ENCODE measurements around the gene SERAC1. TPM values are rescaled to one million over a fixed set of nuclear protein-coding genes. Genes with fewer than 3 reads are reported as not detected.

Gene SERAC1
- total RNA-seq, 2 experiments from 2014 or later = 5.1 to 6.3 TPM

GRCh38 chr6:158076548-158076947 lies 91.5 kb downstream of the SERAC1 start:
- no peaks in the 10 kb centered on the region for H3K9me3 Mint-ChIP-seq (ENCODE audit: low read depth)
- no peak for ATAC-seq
- peaks cover 12% of the 10 kb centered on the region for H3K4me1 Mint-ChIP-seq
- H3K27me3 Mint-ChIP-seq = no peaks in the 10 kb centered on the region
- DNase-seq = no peak
- H3K27ac Mint-ChIP-seq = no peak overlapping the region
- CTCF ChIA-PET = interaction anchor here (1.0 to 1.8 kb wide), 4 partner anchors 11 to 112 kb away, joined by 3 to 6 read pairs (median 3); no protein-coding TSS in a partner anchor
- H3K36me3 Mint-ChIP-seq = peaks cover 41% of the 10 kb centered on the region
- no peak overlapping the region for H3K4me3 Mint-ChIP-seq

- CTCF ChIA-PET = interaction anchor here (1.2 to 5.4 kb wide), 6 partner anchors 10 to 317 kb away, joined by 3 to 39 read pairs (median 8); partner anchors contain the start of gene SYNJ2
- H3K9me3 Mint-ChIP-seq (ENCODE audit: low read depth) = no peaks in the 10 kb centered on the region
- H3K36me3 Mint-ChIP-seq = peaks cover 37% of the 10 kb centered on the region
- peak overlapping the region; percentile 23 for H3K27ac Mint-ChIP-seq
- no peaks in the 10 kb centered on the region for H3K27me3 Mint-ChIP-seq
- DNase-seq (no peak), ATAC-seq (no peak)
- H3K4me1 Mint-ChIP-seq = peaks cover 25% of the 10 kb centered on the region
- H3K4me3 Mint-ChIP-seq = no peak overlapping the region
Measured at GRCh38 chr6:158073776-158074175, 94.3 kb downstream of the SERAC1 start.

GRCh38 chr6:158072083-158072721 lies 95.9 kb downstream of the SERAC1 start:
- CTCF ChIA-PET = interaction anchor here (0.7 to 5.4 kb wide), 48 partner anchors 8 to 798 kb away, joined by 3 to 39 read pairs (median 4); partner anchors contain the start of gene SYNJ2
- Mint-ChIP-seq H3K36me3 (peaks cover 34% of the 10 kb centered on the region), H3K27me3 (no peaks in the 10 kb centered on the region), H3K9me3 (ENCODE audit: low read depth) (no peaks in the 10 kb centered on the region), H3K4me1 (peaks cover 40% of the 10 kb centered on the region), H3K27ac (peak overlapping the region; percentile 79), H3K4me3 (no peak overlapping the region)
- peak; percentile 82 for DNase-seq
- peak; percentile 74 for ATAC-seq

GRCh38 chr6:158071121-158072082 lies 96.7 kb downstream of the SERAC1 start:
- CTCF ChIA-PET = interaction anchor here (0.6 to 5.4 kb wide), 40 partner anchors 7 to 798 kb away, joined by 3 to 39 read pairs (median 4); partner anchors contain the start of gene SYNJ2
- peaks cover 43% of the 10 kb centered on the region for H3K4me1 Mint-ChIP-seq
- H3K36me3 Mint-ChIP-seq = peaks cover 34% of the 10 kb centered on the region
- peak overlapping the region; percentile 79 for H3K27ac Mint-ChIP-seq
- no peaks in the 10 kb centered on the region for H3K9me3 Mint-ChIP-seq (ENCODE audit: low read depth)
- no peak overlapping the region for H3K4me3 Mint-ChIP-seq
- H3K27me3 Mint-ChIP-seq = no peaks in the 10 kb centered on the region
- DNase-seq = no peak
- peak; percentile 18 for ATAC-seq

DNA sequence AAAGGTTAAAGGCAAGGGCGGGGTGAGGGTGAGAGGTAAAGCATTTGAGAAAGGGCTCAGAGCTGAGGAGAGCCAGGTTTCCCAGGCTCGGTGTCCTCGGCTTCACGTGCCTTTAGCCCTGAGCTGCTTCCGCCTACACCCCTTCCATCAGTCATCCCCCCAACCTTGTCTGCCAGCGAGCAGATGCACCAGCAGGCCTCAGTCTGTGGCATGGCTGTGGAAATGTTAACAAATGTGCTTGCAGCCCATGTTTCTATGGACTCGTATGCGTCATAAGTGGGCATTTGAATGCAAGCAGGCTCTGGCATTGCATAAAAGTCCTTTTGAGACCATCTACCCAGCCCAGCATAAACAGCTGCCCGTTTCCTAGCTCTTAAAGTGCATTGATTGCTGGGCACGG lies 97.5 kb downstream of the SERAC1 start:
- no peaks in the 10 kb centered on the region for H3K9me3 Mint-ChIP-seq (ENCODE audit: low read depth)
- peaks cover 51% of the 10 kb centered on the region for H3K4me1 Mint-ChIP-seq
- H3K27me3 Mint-ChIP-seq = no peaks in the 10 kb centered on the region
- ATAC-seq (no peak), DNase-seq (no peak)
- CTCF ChIA-PET = interaction anchor here (1.1 to 5.4 kb wide), 6 partner anchors 9 to 313 kb away, joined by 3 to 39 read pairs (median 8); no protein-coding TSS in a partner anchor
- H3K4me3 Mint-ChIP-seq = no peak overlapping the region
- H3K36me3 Mint-ChIP-seq = peaks cover 31% of the 10 kb centered on the region
- H3K27ac Mint-ChIP-seq = no peak overlapping the region

GRCh38 chr6:158069800-158070195 lies 98.3 kb downstream of the SERAC1 start:
- peaks cover 28% of the 10 kb centered on the region for H3K36me3 Mint-ChIP-seq
- no peak overlapping the region for H3K27ac Mint-ChIP-seq
- CTCF ChIA-PET = interaction anchor here (1.0 to 5.4 kb wide), 7 partner anchors 8 to 312 kb away, joined by 4 to 39 read pairs (median 5); no protein-coding TSS in a partner anchor
- peaks cover 51% of the 10 kb centered on the region for H3K4me1 Mint-ChIP-seq
- DNase-seq (no peak), ATAC-seq (no peak)
- H3K27me3 Mint-ChIP-seq = no peaks in the 10 kb centered on the region
- H3K9me3 Mint-ChIP-seq (ENCODE audit: low read depth) = no peaks in the 10 kb centered on the region
- no peak overlapping the region for H3K4me3 Mint-ChIP-seq

- CTCF ChIA-PET = interaction anchor here (1.0 to 5.4 kb wide), 6 partner anchors 43 to 312 kb away, joined by 4 to 39 read pairs (median 4); no protein-coding TSS in a partner anchor
- no peaks in the 10 kb centered on the region for H3K9me3 Mint-ChIP-seq (ENCODE audit: low read depth)
- peaks cover 49% of the 10 kb centered on the region for H3K4me1 Mint-ChIP-seq
- no peak for DNase-seq
- ATAC-seq = no peak
- H3K27me3 Mint-ChIP-seq = no peaks in the 10 kb centered on the region
- peaks cover 24% of the 10 kb centered on the region for H3K36me3 Mint-ChIP-seq
- H3K4me3 Mint-ChIP-seq = no peak overlapping the region
- peak overlapping the region; percentile 60 for H3K27ac Mint-ChIP-seq
Measured at GRCh38 chr6:158068893-158069799, 98.9 kb downstream of the SERAC1 start.

GRCh38 chr6:158068156-158068892 lies 99.7 kb downstream of the SERAC1 start:
- peak overlapping the region; percentile 15 for H3K27ac Mint-ChIP-seq
- peaks cover 24% of the 10 kb centered on the region for H3K36me3 Mint-ChIP-seq
- ATAC-seq (no peak), DNase-seq (no peak)
- H3K4me3 Mint-ChIP-seq = no peak overlapping the region
- peaks cover 49% of the 10 kb centered on the region for H3K4me1 Mint-ChIP-seq
- H3K9me3 Mint-ChIP-seq (ENCODE audit: low read depth) = no peaks in the 10 kb centered on the region
- H3K27me3 Mint-ChIP-seq = no peaks in the 10 kb centered on the region
- CTCF ChIA-PET = no interaction called here

GRCh38 chr6:158067436-158068015 lies 100.5 kb downstream of the SERAC1 start:
- Mint-ChIP-seq H3K36me3 (peaks cover 24% of the 10 kb centered on the region), H3K4me3 (no peak overlapping the region), H3K9me3 (ENCODE audit: low read depth) (no peaks in the 10 kb centered on the region), H3K27ac (no peak overlapping the region), H3K27me3 (no peaks in the 10 kb centered on the region), H3K4me1 (peaks cover 48% of the 10 kb centered on the region)
- ATAC-seq = no peak
- CTCF ChIA-PET = no interaction called here
- no peak for DNase-seq

DNA sequence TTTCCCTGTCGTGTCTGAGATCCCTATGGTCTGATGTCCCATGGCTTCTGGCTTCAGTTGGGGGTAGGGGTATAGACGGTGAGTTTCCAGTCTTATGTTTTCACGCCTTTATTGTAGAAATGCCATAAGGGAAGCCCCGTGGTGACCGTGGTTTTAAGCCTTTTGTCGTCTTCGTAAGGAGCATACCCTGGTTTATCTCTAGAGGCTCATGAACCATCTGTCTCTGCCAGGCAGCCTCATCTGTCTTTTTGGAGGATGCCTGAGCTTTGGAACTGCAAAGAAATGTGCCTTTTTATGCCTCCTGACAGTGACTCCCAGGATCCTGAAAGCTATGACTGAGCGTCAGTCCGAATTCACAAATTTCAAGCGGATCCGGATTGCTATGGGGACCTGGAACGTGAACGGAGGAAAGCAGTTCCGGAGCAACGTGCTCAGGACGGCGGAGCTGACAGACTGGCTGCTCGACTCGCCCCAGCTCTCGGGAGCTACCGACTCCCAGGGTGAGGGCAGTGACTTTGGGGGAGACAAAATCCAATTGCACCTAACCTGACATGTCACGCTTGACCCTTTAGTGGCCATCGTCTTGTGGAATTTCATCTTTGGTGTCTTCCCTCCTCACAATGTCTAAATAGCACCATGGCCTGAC lies 101.8 kb downstream of the SERAC1 start:
- Mint-ChIP-seq H3K4me3 (no peak overlapping the region), H3K9me3 (ENCODE audit: low read depth) (no peaks in the 10 kb centered on the region), H3K27me3 (no peaks in the 10 kb centered on the region), H3K36me3 (peaks cover 17% of the 10 kb centered on the region), H3K4me1 (peaks cover 39% of the 10 kb centered on the region), H3K27ac (no peak overlapping the region)
- no peak for DNase-seq
- no peak for ATAC-seq
- CTCF ChIA-PET = interaction anchor here (0.9 to 1.5 kb wide), 3 partner anchors 8 to 40 kb away, joined by 3 to 4 read pairs (median 3); no protein-coding TSS in a partner anchor

- no peak for DNase-seq
- Mint-ChIP-seq H3K27ac (no peak overlapping the region), H3K4me3 (no peak overlapping the region), H3K36me3 (peaks cover 14% of the 10 kb centered on the region), H3K9me3 (ENCODE audit: low read depth) (no peaks in the 10 kb centered on the region), H3K4me1 (peaks cover 41% of the 10 kb centered on the region), H3K27me3 (no peaks in the 10 kb centered on the region)
- CTCF ChIA-PET = interaction anchor here (0.9 to 1.7 kb wide), 3 partner anchors 7 to 16 kb away, joined by 3 read pairs; no protein-coding TSS in a partner anchor
- no peak for ATAC-seq
Measured at GRCh38 chr6:158064725-158065251, 103.3 kb downstream of the SERAC1 start.

Measured in activated CD8-positive, alpha-beta memory T cell treated with anti-CD3 and anti-CD28 coated beads, Interleukin-2, amount 10 ng/mL, durations not matched to agents 7 days and 5 days (primary cell).